Fibroblast of skin of right quadriceps (primary cell): ENCODE measurements around the gene MED22.
"Not testable (repeated sequence)": the region's sequence is repeated elsewhere in the genome, so short reads cannot be mapped to it uniquely, and the experiment has no call there.

ENCODE experiments used
- DNase-seq: peaks from one replicate; pipeline ENCODE4 v3.0.0-alpha.2; 2013

MED22 gene

GRCh38 chr9:133347985-133348717 lies at the start of gene MED22, which contains the start of gene RPL7A:
Gene MED22, minus strand, starts transcription at chr9:133348131. Its CDS starts 1,469 bp downstream, at chr9:133346662.
Gene RPL7A, plus strand, starts transcription at chr9:133348218. Its CDS starts 26 bp downstream, at chr9:133348244.
- DNase-seq = peak; percentile 96

GRCh38 chr9:133397370-133397769 lies 49.4 kb upstream of the MED22 start:
- DNase-seq = no peak

- no peak for DNase-seq
Observed at GRCh38 chr9:133396952-133397351, 49.0 kb upstream of the MED22 start.

- no peak for DNase-seq
Observed at GRCh38 chr9:133394687-133395271, 46.8 kb upstream of the MED22 start.

- no peak for DNase-seq
Observed at GRCh38 chr9:133393399-133393798, 45.5 kb upstream of the MED22 start.

- DNase-seq = not testable (repeated sequence)
Observed at GRCh38 chr9:133392308-133392707, 44.4 kb upstream of the MED22 start.

GRCh38 chr9:133391449-133391848 lies 43.5 kb upstream of the MED22 start:
- DNase-seq = not testable (repeated sequence)

GRCh38 chr9:133390713-133391112 lies 42.8 kb upstream of the MED22 start:
- DNase-seq = no peak

GRCh38 chr9:133389562-133389961 lies 41.6 kb upstream of the MED22 start:
- no peak for DNase-seq

GRCh38 chr9:133389025-133389557 lies 41.2 kb upstream of the MED22 start:
- no peak for DNase-seq

- no peak for DNase-seq
Observed at GRCh38 chr9:133387680-133388079, 39.7 kb upstream of the MED22 start.

- no peak for DNase-seq
Observed at GRCh38 chr9:133386338-133386737, 38.4 kb upstream of the MED22 start.

- DNase-seq = no peak
Observed at GRCh38 chr9:133385452-133385851, 37.5 kb upstream of the MED22 start.

GRCh38 chr9:133384736-133385321 lies 36.9 kb upstream of the MED22 start:
- DNase-seq = no peak

GRCh38 chr9:133383438-133383837 lies 35.5 kb upstream of the MED22 start:
- DNase-seq = no peak

- DNase-seq = no peak
Observed at GRCh38 chr9:133382507-133383141, 34.7 kb upstream of the MED22 start.

GRCh38 chr9:133380734-133381133 lies 32.8 kb upstream of the MED22 start:
- DNase-seq = no peak

- no peak for DNase-seq
Observed at GRCh38 chr9:133379153-133380086, 31.5 kb upstream of the MED22 start.

GRCh38 chr9:133378408-133378962 lies 30.6 kb upstream of the MED22 start:
- no peak for DNase-seq

- DNase-seq = peak; percentile 82
Observed at GRCh38 chr9:133377721-133378216, 29.8 kb upstream of the MED22 start.

- not testable (repeated sequence) for DNase-seq
Observed at GRCh38 chr9:133377280-133377679, 29.3 kb upstream of the MED22 start.
